HG02678 (cell line): Measurements from ENCODE around the gene UNC13C.

Source experiments
- ATAC-seq: cut with Tn5 transposase; IDR thresholded peaks from one replicate; pipeline ENCODE4 v1.9.1; 2021; ENCODE audit warnings: mild to moderate bottlenecking, moderate library complexity; ENCODE audit not compliant: unreplicated experiment

UNC13C gene

DNA sequence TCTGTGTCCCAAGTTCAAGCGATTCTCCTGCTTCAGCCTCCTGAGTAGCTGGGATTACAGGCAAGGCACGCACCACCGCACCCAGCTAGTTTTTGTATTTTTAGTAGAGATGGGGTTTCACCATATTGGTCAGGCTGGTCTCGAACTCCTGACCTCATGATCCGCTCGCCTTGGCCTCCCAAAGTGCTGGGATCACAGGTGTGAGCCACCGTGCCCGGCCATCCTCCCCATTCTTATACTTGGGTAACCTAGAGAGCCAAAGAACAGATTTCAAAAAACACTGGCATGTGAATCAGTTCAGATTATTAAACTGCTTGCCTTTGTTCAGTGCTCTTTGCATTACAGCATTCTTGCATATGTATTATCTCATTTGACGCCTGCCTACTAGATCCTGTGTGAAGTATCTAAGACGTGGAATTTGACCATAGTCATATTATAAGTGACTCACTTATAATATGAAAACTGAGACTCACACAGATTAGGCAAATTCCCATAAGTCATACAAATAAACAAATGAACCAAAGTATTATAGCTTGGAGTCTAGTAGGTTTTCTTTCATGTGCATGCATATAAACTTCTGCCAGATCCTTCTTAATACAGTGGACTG lies 123.5 kb downstream of the UNC13C start:
- ATAC-seq = no peak

DNA sequence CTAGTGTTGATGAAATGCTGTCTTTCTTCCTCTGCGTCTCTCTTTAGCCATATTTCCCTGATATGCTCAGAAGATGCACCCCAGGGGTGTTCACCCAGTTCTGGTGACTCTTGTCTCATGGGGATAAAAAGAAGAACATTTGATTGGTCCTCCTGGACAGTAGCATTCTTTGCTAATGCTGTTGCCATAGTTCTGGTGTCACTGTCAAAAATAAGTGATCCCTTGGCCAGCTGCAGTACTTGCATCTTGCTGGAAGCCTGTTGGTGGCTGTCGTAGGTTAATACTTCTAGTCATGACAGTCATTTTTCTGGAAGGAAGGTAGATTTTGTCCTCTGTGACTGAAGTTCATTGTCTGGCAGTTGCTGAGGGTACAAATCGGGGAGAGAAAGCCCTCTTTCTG lies 124.5 kb downstream of the UNC13C start:
- no peak for ATAC-seq

DNA sequence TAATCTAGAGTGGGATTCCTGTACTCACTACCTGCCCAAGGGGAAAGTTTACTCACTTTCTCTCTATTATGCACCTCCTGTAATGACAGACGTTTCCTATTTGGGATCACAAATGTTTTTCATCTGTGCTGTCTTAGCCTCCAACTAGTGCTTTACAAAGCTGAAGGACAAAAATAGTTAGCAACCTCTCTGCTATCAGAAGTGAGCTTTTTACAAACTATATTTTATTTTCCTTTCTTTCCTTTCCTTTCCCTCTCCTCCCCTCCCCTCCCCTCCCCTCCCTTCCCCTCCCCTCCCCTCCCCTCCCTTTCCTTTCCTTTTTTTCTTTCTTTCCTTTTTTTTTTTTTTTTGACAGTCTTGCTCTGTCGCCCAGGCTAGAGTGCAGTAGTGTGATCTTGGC lies 130.8 kb downstream of the UNC13C start:
- no peak for ATAC-seq

DNA sequence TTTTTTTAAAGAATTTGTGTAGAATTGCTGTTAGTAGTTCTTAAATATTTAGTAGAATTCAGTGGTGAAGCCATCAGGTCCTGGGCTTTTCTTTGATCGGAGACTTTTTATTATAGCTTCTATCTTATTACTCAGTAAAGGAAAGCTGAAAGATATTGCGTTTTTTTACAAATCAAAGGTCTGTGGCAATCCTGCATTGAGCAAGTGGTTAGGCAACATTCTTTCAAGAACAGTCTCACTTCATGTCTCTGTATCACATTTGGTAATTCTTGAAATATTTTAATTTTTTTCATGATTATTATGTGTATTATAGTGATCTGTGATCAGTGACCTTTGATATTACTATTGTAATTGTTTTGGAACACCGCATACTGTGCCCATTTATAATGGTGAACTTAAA lies 140.8 kb downstream of the UNC13C start:
- ATAC-seq = no peak

DNA sequence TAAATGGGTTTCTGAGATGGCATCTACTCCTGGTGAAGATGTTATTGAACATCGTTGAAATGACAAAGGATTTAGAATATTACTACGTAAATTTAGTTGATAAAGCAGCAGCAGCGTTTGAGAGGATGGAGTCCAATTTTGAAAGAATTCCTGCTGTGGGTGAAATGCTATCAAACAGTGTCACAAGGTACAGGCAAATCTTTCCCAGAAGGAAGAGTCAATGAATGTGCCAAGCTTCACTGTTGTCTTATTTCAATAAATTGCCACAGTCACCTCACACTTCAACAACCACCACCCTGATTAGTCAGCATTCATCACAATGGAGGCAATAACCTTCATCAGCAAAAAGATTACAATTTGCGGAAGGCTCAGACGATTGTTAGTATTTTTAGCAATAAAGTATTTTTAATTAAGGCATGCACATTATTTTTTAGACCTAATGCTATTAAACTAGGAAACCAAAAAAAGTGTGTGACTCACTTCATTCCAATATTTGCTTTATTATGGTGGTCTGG lies 142.8 kb downstream of the UNC13C start:
- no peak for ATAC-seq

DNA sequence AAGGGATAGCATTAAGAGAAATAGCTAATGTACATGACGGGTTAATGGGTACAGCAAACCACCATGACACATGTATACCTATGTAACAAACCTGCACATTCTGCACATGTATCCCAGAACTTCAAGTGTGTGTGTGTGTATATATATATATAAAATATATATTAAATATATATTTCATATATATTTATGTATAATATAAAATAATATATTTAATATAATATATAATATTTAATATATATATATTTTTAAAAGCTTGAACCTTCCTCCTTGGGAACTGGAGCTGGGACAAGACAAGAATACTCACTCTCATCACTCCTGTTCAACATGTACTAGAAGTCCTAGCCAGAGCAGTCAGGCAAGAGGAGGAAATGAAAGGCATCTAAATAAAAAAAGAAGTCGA lies 149.3 kb downstream of the UNC13C start:
- ATAC-seq = no peak

DNA sequence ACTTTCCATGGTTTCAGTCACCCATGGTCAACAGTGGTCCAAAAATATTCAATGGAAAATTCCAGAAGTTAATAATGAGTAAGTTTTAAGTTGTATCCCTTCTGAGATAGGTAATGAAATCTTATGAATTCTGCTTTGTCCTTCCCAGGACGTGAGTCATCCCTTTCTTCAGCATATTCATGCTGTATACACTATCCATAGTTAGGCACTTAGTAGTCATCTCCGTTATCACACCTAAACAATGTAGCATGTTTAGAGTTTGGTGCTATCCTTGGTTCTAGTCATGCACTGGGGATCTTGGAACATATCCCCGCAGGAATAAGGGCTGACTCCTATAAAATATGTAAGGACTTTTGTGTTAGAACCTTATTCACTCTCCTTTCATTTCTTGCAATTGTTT lies 153.2 kb downstream of the UNC13C start:
- ATAC-seq = no peak

DNA sequence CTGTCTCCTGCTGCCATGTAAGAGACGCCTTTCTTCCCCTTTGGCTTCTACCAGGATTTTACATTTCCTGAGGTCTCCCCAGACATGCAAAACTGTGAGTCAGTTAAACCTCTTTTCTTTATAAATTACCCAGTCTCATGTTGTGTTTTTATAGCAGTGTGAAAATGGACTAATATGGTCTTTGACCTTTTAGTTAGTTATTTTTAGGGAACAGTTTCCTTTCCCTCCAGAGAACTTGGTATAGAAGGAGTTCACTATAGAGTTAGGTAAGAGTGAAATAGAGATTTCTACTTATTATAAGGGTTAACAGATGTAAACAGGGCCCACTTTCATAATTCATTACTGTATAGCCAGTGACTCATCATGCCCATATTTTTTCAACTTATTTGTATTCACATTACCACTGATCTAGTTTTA lies 170.9 kb downstream of the UNC13C start:
- no peak for ATAC-seq

DNA sequence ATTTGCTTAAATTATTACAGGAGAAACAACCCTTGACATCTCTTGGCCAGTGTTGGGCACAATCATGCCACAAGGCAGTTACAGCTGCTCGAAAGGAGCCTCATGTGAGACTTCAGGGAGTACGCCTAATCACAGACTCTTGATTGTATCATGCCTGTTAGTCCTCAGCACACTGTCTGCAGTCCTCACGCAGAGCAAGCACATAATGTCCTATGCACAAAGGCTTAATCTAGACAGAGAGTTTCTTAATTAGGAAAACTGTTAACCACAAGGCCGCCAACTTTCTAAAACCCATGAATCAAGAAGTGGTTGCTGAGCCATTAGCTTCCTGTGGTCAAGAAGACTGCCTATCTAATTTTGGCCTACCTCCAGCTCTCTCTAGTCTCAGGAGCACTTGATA lies 172.0 kb downstream of the UNC13C start:
- no peak for ATAC-seq

DNA sequence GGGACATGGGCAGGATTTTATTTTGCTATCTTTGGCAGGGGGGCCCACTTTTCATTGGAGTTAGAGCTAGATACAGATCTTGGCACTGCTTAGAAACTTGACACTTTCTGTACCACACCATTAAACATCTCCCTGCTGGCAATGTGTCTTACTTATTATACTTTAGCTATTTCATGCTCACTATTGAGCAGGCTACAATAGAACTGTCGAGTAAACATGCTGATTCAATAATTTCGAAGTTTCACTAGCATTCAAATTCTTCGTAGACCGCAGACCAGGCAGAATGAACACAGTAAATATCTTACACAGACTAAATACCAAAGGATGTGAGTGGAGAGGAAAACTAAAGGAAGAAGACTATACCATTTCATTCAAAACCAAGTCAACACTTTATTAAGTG lies 180.8 kb downstream of the UNC13C start:
- ATAC-seq = no peak

DNA sequence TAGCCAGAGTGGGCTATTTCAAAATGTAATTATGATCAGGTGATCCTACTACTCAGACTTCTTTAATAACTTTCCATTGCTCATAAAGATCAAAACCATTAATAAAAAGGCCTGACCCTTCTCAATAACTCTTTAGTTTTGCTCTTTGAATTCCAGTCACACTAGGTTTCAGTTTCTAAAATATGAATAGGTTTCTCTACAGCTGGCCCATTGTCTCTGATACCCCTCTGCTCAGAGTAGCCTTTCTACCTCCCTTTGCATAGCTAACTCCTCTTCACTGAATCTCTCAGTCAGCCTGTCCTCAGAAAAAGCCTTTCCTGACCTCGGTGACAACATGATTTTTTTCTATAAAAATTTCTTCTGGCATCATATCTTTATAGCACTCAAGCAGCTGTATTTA lies 209.1 kb downstream of the UNC13C start:
- ATAC-seq = no peak

DNA sequence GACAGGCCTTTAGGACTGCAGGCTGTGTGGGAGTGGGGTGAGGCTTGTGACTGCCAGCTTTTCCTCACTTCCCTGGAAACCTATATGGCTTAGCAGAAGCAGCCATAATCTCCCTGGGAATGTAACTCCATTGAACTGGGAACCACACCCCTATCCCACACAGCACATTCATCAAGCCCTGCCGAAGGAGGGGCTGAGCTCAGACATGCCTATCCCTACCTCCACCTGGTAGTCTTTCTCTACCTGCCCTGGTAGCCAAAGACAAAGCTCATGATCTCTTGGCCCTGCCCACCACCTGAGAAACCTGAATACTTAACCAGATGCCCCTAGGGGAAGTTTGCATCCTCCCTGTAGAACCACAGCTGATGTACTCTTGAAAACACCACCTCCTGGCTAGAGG lies 219.8 kb downstream of the UNC13C start:
- no peak for ATAC-seq

DNA sequence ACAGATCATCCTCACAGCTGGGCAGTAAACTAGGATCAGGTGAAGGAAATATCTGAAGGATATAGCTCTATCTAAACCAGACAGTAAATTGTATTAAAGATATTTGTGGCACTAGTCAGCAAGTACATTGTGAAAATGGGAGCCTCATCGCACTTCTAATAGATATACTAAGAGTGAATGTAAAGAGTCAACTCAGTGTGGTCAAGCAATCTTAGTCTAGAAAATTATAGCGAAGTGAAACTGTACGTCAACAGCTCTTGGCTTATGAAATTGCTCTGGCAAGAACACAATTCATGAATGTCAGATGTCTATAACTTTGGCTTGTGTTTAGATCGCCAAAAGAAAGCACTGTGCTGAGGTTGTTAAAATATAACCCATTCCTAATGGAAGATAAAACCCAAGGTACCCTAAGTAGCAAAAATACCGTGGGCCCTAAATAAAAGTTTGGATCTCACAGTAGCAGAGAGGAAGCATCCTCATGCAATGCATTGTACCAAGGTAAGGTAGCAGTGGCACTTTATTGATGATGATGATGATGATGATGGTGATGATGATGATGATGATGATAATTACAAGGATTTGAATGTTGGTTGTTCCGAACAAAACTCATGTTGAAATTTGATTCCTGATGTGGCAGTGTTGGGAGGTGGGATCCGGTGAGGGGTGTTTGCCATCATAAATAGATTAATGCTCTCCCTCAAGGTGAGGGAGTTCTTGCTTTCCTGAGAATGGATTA lies 228.5 kb downstream of the UNC13C start:
- ATAC-seq = no peak

DNA sequence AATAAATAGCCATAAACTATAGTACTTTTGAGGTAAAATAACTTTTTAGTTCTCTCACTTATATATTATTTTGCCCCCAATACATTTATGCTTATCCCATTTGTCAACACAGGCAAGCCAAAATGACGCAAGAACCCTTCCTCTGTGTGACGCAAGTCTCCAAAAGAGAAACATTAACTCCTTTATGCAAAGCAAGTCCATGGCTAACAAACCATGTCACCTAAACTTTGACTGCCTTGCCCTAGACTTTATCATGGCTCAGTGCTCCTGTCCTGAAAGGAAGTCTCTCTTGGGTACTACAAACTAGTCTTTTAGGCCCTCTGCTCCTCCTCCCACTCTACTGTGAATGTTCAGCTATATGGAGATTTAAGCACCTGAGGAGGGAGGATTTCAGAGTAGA lies 230.5 kb downstream of the UNC13C start:
- ATAC-seq = no peak

DNA sequence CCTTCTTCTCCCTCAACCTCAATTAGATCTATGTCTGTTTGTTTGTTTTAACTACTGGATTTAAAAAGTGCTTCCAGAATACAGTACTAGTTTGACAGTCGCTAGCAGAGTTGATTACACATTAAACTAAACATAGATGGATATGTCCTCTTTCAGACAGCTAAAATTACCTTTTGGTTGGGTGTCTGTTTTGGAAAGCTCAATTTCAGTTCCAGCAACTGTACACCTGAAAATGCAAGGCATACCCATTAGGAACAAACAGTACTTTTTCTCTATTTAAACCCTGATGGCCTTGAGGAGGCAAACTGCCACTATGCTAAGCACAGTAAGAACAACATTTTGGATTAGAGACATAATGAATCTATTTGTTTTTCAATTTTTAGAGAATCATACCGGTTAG lies 234.4 kb downstream of the UNC13C start:
- no peak for ATAC-seq

DNA sequence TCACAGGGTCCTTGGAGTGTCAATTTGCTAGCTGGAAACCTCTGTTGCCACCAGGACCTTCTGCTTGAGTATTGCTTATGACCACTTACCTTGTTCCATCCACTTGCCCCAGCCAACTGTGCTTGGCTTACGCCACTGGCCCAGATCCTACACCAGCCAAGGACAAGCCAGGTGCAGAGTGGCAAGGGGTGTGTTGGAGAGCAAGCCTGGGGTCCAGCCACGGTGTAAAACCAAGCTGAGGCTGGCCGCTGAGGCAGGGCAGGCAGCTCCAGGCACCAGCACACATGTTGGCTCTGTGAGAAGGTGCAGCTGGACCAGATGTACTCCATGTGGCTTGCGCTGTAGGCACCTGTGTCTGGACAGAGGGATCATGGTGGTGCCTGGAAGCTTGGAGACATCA lies 248.2 kb downstream of the UNC13C start:
- no peak for ATAC-seq

DNA sequence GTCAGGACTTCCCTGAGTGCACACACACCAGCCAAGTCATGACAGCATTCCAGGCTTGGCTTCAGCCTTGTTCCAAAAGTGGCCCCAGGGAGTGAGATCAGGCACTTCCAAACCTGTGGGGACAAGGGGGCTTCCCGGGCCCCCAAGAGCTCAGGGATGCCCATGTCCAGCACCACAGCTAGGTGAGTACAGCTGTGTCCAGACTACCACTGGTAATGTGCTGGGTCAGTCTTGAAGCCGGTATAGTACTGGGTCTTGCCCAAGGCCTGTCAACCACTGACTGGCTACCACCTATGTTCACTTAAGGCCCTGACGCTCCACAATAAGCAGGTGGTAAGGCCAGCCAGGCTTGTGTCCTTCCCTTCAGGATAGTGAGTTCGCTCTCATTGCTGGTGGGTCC lies 249.3 kb downstream of the UNC13C start:
- no peak for ATAC-seq

DNA sequence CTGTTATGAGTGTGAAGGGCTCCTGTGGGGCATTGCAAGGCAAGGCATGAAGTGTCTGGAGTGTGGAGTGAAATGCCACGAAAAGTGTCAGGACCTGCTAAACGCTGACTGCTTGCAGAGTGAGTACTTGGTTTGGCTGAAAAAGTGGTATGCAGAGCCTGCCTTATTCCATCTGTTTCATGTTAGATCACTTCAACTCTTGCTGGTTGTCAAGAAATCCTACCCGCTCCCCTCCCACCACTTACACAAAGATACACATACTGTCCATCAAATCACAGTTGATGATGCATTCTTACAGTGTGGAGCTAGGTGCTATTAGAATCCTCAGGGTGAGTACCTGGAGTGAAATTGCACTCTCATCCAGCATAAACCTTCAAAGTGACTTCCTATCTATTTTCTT lies 272.1 kb downstream of the UNC13C start:
- ATAC-seq = no peak

DNA sequence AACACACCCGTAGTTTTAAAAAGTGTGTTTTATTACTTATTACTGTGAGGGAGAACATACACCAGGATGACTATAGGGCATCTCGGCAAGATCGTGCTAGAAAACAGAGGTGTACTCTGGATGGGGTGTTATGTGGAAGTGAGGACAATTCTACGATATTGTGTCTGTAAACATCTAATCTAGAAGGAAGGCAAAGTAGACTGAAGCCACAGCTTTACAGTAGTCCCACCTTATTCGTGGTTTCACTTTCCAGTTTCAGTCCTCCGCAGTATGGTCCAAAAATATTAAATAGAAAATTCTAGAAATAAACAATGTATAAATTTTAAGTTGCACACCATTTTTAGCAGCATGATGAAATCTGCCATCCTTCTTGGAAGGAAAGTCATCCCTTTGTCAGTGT lies 277.9 kb downstream of the UNC13C start:
- no peak for ATAC-seq

DNA sequence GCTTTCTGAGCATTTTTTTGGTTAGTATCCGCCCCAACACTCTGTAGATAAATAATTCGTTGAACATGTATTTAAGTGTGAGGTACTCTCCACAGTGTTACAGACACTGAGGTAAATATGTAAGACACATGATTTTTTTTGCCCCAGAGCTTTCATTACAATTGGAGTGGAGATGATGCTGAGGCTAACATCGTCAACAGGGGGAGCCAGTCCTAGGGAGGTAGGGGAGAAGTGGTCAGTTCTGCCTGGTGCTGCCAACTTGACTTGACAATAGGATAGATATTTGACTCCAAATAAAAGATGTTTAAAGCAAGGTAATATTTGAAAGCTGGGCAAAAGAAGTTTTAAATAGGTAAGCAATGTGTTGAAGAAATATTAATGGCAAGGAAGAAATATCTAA lies 295.7 kb downstream of the UNC13C start:
- no peak for ATAC-seq

DNA sequence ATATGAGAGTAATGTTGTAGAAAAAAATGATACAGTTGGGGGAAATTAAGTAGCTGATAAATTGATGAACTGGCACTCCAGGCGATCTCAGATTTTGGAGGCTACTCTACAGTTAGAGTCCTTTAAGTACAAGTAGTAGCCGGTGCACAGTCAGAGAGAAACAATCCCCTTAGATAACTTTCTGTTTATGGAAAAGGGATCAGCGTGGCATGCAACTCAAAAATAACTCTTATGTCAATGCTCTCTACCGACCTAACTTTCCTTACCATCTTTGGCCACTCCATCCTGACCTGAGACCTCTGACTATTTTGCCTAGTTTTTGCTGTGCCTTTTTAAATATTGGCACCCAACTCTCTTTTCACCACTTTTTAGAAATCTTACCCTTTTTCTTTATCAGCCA lies 299.6 kb downstream of the UNC13C start:
- no peak for ATAC-seq

DNA sequence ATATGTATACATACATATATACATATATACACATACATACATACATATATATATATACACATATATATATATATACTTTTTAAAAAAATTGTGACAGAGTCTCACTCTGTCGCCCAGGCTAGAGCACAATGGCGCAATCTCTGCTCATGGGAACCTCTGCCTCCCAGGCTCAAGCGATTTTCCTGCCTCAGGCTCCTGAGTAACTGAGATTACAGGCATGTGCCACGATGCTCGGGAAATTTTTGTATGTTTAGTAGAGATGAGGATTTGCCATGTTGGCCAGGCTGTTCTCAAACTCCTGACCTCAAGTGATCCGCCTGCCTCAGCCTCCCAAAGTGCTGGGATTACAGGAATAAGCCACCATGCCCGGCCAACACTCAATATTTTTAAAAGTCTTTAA lies 302.5 kb downstream of the UNC13C start:
- ATAC-seq = no peak
